Brain microvascular endothelial cell (primary cell): ENCODE measurements around the gene ATP4A.

Experiments
- DNase-seq: peaks from one replicate; pipeline ENCODE4 v3.0.0-alpha.2; 2020
- H3K27ac ChIP-seq: fragments of 250-450 bp; sonication (Bioruptor Pico); 2 replicates; pipeline ENCODE4 v1.5.1; 2020; ENCODE audit warnings: mild to moderate bottlenecking, moderate library complexity
- H3K27me3 ChIP-seq: fragments of 250-450 bp; sonication (Bioruptor Pico); replicated peaks from 2 replicates; pipeline ENCODE4 v1.5.1; 2020; ENCODE audit warnings: mild to moderate bottlenecking
- H3K36me3 ChIP-seq: fragments of 250-450 bp; sonication (Bioruptor Pico); replicated peaks from 2 replicates; pipeline ENCODE4 v1.5.1; 2020; ENCODE audit warnings: mild to moderate bottlenecking
- H3K4me3 ChIP-seq: 2 replicates; pipeline ENCODE4 v1.5.1; 2011; ENCODE audit warnings: low read depth, mild to moderate bottlenecking, control low read depth, low read length, moderate library complexity
- in situ Hi-C: cut with HindIII; loops from 2 replicates; pipeline ENCODE4 v1.10.0; 2017; ENCODE audit warnings: low sequenced_read_pairs, low pct_ligation_motif_present
- TF ChIP-seq, protein P1 (sequence below): IDR thresholded peaks from 2 replicates; pipeline ENCODE4 v1.5.1; 2011; ENCODE audit warnings: low read depth, mild to moderate bottlenecking, moderate library complexity, low read length, control low read depth, inconsistent platforms; ENCODE audit errors: missing control alignments

The ATP4A gene

DNA sequence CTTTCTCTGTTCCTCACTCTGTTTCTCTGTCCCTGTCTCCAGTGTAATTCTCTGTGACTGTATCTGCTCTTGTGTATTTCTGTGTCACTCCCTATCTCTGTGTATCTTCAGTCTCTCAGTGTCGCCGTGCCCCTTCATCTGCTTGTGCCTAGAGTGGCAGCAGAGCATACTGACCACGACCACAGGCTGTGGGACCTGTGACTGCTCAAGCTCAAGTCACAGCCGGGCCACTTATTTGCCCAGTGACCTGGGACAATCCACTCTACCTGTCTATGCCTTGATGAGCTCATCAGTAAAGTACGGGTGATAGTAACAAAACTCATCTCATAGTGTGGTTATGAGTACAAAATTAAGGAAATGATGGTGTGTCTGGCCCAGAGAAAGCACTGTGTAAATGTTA, 9.4 kb downstream of the ATP4A start:
- H3K36me3 ChIP-seq = no peaks in the 10 kb centered on the region
- H3K4me3 ChIP-seq = no peak overlapping the region
- no peaks in the 10 kb centered on the region for H3K27me3 ChIP-seq
- TF ChIP-seq, protein P1, sequence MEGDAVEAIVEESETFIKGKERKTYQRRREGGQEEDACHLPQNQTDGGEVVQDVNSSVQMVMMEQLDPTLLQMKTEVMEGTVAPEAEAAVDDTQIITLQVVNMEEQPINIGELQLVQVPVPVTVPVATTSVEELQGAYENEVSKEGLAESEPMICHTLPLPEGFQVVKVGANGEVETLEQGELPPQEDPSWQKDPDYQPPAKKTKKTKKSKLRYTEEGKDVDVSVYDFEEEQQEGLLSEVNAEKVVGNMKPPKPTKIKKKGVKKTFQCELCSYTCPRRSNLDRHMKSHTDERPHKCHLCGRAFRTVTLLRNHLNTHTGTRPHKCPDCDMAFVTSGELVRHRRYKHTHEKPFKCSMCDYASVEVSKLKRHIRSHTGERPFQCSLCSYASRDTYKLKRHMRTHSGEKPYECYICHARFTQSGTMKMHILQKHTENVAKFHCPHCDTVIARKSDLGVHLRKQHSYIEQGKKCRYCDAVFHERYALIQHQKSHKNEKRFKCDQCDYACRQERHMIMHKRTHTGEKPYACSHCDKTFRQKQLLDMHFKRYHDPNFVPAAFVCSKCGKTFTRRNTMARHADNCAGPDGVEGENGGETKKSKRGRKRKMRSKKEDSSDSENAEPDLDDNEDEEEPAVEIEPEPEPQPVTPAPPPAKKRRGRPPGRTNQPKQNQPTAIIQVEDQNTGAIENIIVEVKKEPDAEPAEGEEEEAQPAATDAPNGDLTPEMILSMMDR = no peak
- H3K27ac ChIP-seq = no peak overlapping the region
- no peak for DNase-seq
- in situ Hi-C loops = no loop called here

DNA sequence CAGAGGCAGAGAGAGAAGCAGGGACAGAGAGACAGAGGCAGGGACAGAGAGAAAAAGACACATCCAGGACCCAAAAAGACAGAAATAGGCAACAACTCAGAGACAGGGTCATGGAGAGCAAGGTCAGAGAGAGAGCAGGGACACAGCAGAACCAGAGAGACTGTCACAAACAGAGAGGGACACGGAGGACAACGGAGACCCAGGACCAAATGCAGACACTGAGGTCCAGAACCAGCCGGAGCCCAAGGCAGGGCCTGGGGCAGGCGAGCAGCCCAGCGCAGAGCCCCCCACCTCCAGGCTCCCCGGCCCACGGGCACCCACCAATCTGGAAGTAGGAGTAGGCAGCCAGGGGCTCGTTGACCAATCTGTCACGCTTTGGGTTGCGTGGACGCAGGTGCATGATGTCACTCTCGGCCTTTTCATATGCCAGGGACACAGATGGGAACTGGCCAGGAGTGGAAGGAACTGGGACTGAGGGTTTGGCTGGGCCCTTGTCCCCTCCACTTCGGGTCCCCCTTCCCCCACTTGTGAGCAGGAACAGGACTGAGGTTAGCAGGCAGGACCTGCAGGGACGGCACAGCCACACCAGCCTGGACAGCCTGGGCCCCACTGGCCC, 10.0 kb downstream of the ATP4A start:
- DNase-seq = no peak
- Histone ChIP-seq H3K4me3 (no peak overlapping the region), H3K27me3 (no peaks in the 10 kb centered on the region), H3K27ac (no peak overlapping the region), H3K36me3 (no peaks in the 10 kb centered on the region)
- TF ChIP-seq, protein P1 = no peak
- in situ Hi-C loops = no loop called here

DNA sequence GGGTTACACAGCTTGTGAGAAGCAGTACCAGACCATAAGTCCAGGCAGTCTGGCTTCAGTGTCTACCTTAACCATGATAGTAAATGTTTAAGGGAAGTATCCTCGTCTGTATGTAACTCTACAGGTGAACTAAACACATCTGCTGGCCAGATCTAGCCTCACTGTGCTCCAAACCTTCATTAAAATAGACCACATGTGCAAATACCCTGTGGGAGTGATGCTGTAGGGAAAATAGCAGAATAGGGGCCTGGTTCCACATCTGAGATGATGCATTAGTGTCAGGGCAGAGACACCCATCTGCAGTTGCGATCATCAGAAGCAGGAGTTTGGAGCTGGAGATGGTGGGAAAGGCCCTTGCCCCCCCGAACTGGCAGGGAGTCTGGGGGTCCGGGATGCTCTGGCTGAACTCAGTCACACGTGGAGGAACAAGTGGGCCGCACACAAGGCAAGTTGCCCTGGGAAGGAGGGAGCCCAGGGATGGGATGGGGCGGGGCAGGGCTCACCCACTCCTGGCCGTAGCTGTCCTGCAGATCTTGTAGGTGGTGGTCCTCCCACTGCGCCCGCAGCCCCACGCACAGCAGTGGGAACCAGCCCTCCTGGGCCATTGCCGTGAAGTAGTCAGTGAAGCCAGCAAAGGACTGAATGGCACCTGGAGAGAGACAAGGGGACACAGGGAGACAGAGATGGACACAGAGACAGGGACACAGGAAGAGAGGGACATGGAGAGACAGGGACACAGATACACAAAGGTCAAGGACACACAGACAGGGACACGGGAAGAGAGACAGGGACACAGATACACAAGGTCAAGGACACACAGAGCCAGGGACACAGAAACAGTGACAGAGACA, 10.7 kb downstream of the ATP4A start:
- TF ChIP-seq, protein P1 = no peak

DNA sequence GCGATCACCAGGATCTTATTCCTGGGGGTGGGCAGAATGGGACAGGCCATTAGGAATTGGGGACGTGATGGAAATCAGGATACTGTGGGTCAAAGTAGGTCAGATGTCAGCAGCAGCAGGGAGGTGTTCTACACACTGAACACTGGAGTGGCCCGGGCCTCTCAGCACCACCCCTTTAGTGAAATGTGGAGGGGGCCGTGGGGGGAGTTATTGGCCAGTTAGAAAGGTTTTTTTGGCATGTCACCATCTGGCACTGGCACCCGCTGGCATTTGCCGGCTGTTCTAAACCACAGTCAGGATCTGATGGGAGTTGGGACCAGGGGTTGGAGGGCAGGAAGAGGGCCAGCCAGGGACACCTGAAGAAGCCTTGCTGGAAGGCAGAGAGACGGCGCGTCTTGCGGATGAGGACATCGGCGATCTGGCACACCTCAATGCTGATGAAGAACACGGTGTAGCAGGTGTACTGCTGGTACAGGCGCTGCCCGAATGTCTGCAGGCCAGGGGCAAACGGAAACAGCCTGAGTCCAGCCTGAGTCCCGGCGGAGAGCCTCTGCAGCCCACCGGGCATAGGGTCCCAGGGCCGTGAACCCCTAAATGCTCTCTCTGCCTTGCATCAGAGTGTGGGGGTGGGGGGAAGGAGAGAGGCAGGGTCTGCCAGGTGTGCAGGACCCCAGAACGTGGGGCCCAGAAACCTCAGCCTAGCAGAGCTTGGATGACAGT, 12.2 kb downstream of the ATP4A start:
- DNase-seq = no peak
- H3K27ac ChIP-seq = no peak overlapping the region
- H3K4me3 ChIP-seq = no peak overlapping the region
- H3K36me3 ChIP-seq = peaks cover 2% of the 10 kb centered on the region
- H3K27me3 ChIP-seq = no peaks in the 10 kb centered on the region
- in situ Hi-C loops = no loop called here
- TF ChIP-seq, protein P1 = no peak

More for the DNA sequence above, 10.7 kb downstream of the ATP4A start:
- H3K36me3 ChIP-seq = no peaks in the 10 kb centered on the region
- H3K4me3 ChIP-seq = no peak overlapping the region
- no peaks in the 10 kb centered on the region for H3K27me3 ChIP-seq
- no peak overlapping the region for H3K27ac ChIP-seq
- in situ Hi-C loops = no loop called here
- no peak for DNase-seq

DNA sequence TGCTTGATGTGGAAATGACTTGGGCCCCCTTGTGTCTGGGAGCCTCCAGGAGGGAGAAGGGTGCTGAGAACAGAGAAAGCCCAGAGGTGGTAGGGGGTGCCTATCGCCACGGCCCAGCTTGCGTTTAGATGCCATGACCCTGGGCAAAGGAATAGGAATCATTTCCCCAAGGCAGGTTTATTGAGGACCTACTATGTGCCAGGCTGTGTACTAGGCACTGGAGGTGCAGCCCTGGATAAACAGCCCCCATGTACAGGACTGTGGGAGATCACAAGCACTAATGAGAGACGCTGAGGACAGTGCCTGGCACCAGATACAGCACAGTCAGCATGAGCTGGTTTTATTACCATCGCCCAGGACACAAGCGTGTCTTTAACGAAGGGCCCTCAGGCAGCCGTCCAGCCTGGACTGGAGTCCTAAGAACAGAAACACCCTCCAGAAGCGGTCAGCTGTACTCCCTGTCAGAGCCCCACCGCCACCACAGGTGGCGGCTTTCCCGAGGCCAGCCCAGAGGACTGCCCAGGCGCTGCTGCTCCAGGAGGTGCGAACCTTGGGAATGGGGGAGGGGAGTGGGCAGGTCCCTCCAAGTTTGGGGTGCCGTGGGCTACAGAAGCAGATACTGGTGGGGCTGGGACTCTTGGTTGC, 13.5 kb downstream of the ATP4A start:
- no peak overlapping the region for H3K27ac ChIP-seq
- in situ Hi-C loops = no loop called here
- DNase-seq = no peak
- TF ChIP-seq, protein P1 = no peak
- no peaks in the 10 kb centered on the region for H3K27me3 ChIP-seq
- peaks cover 2% of the 10 kb centered on the region for H3K36me3 ChIP-seq
- H3K4me3 ChIP-seq = no peak overlapping the region
